Fibroblast of skin of left biceps (primary cell): Measurements from ENCODE around the gene CRTC1.

Experiments used
- DNase-seq, 2 experiments: peaks; one replicate each; pipeline ENCODE4 v3.0.0-alpha.2; 2013; ENCODE audit warnings: low read depth in 2 of 2

CRTC1 gene

GRCh38 chr19:18683109-18683957 is at the start of gene CRTC1:
CRTC1 (plus strand) TSS chr19:18683680; CDS start chr19:18683703, 23 bp downstream.
- peak; percentile 59 to 61 for DNase-seq

DNA sequence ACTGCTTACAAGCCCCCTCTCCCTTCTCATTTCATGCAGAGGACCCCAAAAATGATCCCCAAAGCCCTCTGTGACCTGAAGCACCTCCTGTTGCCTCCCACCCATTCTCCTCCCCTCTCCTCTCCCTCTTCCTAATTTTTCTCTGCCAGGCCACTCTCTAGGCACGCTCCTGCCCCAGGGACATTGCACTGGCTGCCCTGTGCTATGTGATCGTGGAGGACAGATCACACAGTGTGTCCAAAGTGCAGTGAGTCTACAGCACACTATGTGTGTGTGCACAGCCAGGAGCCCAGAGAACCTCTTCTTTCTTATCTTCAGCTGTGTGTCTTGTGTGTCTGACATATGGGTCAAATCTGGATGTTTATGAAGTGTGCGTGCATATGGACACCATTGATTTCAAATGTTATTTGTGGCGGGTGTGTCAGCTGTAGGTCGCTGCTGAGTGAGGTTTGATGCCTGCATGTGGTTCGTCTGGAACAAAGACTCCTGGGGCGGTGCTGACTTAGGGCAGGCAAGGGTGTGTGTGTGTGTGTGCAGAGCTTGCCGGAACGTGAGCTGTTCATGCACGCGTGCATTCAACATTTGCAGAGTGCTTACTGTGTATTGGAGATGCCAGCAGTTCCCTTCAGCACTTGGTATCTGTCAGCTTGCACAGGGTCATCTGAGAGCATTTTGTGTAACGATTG is 48.7 kb upstream of the CRTC1 start:
- no peak for DNase-seq

DNA sequence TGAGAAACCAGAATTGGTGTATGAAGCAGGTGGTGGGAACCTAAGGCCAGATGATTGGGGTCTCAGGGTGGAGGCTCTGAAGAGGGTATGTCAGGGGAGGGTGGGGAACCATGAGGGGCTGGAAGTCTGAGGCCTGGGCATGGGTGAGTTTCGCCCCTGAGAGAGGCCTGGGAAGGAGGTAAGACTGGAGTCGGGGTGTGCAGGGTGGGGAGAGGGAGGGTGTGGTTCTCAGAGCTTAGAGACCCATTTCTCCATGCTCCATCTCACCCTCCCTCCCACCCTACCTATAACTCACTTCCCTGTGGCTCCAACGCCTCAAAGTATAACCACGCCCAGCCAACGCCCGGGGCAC is 47.7 kb upstream of the CRTC1 start:
- DNase-seq: no peak

GRCh38 chr19:18636183-18636968 is 47.1 kb upstream of the CRTC1 start:
- peak; percentile 86 to 88 for DNase-seq

DNA sequence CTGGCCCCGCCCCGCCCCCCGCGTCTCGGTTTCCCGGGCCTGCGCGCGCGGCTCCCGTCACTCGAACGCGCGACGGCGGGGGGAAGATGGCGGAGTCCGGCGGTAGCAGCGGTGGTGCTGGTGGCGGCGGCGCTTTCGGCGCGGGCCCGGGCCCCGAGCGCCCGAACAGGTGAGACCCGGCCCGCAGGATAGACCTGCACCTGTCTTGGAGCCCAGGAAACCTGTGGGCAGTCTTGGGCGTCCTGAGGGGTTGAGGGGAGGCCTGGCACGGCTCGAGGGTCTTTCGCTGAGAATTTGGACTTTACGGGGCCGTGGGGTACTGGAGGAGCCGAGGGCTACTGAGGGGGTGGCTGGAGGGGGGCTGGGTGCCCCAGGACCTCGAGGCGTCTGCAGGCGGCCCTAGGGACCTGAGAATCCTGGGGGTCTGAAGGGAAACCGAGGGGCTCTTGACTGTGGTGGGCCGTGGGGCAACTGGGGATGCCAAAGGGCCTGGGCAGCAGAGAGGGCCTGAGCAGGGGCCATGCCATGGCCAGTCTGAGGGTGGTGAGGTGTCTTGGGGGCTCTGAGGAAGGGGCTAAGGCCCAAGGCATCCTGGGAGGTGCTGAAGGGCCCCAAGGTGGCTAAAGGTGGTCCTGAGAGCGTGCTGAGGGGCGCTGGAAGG is 46.4 kb upstream of the CRTC1 start, which contains the start of gene KLHL26:
TSS of gene KLHL26 (plus strand) at position 60 of the 661 bp plus-strand sequence. CDS start at position 87, 27 bp downstream.
- no peak for DNase-seq

DNA sequence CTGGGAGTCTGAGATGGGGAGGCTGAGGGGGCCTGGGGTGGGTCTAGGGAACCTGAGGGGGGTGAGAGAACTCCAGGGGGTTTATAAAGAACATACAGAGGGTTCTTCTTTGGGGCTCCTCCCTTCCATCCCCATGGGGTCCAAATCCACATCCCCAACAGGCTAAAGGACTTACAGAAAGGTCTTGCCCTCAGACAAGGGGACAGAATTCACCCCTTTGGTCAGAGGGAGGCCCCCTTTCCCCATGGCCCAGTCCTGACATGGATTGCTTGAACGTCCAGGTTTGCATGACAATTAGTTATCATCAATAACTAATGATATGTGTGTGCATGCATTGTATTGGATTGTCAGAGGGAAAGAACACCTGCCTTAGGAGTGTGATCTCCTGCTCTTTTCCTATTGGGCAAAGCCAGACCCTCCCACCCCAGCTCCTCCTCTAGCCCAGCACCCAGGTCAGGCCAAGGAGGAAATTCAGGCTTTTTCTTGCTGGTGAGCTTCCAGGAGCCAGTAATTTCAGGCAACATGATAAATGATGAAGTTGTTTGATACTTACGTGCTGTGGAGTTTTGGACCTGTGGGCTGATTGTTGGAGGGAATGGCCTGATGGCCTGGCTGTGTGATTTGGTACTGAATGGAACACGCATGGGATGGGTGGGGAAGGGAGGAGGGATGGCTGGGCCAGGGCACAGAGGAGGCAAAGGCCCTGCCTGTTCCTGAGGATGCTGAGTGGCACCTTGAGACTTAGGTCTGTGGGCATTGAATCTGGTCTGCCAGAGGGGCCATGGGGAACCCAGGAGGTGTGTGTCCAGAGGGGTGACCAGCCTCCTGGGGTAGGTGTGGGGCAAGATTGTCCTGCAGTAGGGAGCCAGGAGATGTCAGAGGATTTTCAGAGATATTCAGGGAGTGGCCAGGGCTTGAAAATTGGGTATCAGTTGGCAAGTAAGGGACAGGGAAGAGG is 45.5 kb upstream of the CRTC1 start:
- DNase-seq: no peak

- no peak for DNase-seq
Observed at GRCh38 chr19:18639706-18640243, 43.7 kb upstream of the CRTC1 start.

- no peak for DNase-seq
Observed at GRCh38 chr19:18644196-18645034, 39.1 kb upstream of the CRTC1 start.

GRCh38 chr19:18645035-18645511 is 38.4 kb upstream of the CRTC1 start:
- no peak for DNase-seq

DNA sequence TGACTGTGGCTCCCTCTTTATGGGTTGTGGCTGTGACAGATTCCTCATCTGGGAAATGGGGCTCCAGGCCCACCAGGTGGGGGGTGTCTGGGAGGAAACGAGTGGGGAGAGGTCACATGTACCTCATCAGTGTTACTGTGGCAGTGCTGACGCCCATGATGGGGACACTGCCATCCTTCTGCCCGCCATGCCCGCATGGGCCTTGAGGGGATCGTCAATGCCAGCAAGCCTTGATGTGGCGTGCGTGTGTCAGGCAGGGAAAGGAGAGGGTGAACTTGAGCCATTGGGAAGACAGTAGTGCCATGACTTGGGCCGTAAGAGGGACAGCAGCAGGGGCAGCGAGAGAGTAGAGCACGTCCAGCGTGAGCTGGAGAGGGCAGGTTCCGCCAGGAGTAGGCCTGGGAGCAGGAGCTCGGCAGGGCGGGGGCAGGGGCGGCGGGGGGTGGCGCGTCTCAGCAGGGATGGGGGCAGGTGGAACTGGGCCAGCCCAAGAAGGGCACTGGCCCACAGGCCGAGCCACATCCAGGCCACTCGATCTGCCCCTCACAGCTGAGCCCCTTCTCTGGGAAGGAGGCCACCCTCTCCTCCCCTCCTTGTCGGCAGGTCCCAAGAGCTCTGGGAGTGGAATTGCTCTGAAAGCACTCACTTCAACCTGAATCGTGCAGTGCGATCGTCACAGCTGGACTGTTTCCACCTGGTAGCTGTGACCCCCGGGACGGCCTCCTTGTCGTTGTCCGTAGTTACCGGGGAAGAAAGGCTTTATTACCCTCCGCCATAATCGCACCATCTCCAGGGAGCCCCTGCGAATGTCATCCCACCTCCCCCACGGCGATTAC is 36.7 kb upstream of the CRTC1 start:
- no peak for DNase-seq

GRCh38 chr19:18647371-18647767 is 36.1 kb upstream of the CRTC1 start:
- DNase-seq: no peak

- no peak for DNase-seq
Observed at GRCh38 chr19:18647807-18648206, 35.7 kb upstream of the CRTC1 start.

DNA sequence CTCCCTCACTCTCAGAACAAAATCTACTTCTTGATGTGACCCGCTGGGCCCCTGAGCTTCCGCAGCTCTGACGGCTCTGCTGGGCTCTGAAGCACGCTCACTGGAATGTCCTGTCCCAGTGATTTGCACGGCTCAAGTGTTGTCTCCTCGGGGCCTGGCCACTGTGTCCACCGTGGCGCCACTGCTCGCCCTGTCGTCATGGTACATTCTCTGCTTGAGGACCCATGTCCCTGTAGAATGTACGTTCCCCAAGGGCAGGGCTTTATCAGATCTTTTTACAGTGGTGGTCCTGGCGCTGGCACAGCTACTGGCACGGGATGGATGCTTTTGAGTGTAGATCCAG is 34.5 kb upstream of the CRTC1 start:
- DNase-seq: no peak

GRCh38 chr19:18649371-18650020 is 34.0 kb upstream of the CRTC1 start:
- DNase-seq: no peak

GRCh38 chr19:18650021-18650390 is 33.5 kb upstream of the CRTC1 start:
- no peak for DNase-seq

GRCh38 chr19:18650468-18651041 is 32.9 kb upstream of the CRTC1 start:
- no peak for DNase-seq

DNA sequence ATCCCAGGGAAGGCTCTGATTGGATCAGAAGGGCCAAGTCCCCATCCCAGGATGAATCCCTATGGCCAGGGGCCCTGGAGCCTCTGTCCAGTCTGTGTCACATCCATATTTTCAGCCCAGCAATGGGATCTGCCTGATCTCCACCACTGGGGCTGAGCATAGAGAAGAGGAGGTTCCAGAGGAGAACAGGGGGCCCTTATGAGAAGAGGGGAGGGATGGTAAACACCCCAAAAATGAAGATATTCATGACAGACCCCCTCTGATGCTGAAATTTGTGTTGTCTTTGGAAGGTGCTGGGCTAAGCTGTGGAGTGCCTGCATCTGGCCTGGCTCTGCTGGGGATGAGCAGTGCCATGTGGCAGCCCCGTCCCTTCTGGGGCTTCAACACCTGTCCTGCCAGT is 32.2 kb upstream of the CRTC1 start:
- no peak for DNase-seq

DNA sequence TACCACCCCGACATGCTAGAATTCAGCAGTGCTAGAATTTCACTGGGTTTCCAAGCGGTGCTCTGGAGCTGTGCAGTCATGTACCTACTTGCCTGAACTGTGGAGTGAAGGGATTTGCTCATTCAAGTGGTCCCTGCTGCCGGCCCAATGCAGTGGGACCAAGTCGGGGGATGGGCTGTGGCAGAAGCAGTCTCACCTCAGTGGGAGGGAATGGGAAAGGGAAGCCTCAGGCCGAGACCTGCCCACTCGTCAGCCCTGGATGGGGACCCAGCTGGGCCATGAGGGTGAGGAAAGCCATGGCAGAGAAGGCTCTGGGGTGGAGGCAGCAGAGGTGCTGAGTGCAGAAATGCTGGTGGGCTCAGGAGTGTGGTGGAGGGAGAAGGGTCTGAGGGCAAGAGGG is 31.7 kb upstream of the CRTC1 start:
- DNase-seq: no peak
